Retinal pigment epithelial cell (primary cell): ENCODE measurements around the gene CHKA.

Source experiments
- DNase-seq: peaks from one replicate; pipeline ENCODE4 v3.0.0-alpha.2; 2010; ENCODE audit warnings: low read depth
- H3K4me3 ChIP-seq: 2 replicates; pipeline ENCODE4 v1.5.1; 2011; ENCODE audit warnings: mild to moderate bottlenecking, low read length, control low read depth, moderate library complexity
- TF ChIP-seq, protein P1 (sequence below): conservative IDR thresholded peaks from 2 replicates; pipeline ENCODE4 v1.5.1; 2011; ENCODE audit warnings: low read depth, low read length, control low read depth, inconsistent platforms

Gene CHKA

DNA sequence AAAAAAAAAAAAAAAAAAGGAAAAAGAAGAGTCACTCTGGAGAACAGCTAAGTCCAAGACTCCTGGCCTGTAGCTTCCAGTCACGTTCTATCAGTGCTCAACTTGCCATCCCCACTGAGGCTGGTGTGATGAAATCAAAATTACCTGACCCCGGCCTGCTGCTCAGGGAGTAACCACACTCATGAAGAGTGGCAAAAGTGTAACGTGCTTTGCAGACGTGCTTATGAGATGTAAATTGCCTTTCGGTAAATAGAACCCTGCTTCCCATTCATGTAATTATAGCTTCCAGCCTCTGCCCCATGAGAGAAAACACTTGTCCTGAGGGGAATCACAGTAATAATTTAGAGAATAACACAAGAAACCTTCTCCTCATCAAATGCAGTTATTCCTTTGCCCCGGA lies 28.2 kb upstream of the CHKA start:
- TF ChIP-seq, protein P1, sequence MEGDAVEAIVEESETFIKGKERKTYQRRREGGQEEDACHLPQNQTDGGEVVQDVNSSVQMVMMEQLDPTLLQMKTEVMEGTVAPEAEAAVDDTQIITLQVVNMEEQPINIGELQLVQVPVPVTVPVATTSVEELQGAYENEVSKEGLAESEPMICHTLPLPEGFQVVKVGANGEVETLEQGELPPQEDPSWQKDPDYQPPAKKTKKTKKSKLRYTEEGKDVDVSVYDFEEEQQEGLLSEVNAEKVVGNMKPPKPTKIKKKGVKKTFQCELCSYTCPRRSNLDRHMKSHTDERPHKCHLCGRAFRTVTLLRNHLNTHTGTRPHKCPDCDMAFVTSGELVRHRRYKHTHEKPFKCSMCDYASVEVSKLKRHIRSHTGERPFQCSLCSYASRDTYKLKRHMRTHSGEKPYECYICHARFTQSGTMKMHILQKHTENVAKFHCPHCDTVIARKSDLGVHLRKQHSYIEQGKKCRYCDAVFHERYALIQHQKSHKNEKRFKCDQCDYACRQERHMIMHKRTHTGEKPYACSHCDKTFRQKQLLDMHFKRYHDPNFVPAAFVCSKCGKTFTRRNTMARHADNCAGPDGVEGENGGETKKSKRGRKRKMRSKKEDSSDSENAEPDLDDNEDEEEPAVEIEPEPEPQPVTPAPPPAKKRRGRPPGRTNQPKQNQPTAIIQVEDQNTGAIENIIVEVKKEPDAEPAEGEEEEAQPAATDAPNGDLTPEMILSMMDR, result no peak
- H3K4me3 ChIP-seq, result no peak overlapping the region
- DNase-seq, result no peak

DNA sequence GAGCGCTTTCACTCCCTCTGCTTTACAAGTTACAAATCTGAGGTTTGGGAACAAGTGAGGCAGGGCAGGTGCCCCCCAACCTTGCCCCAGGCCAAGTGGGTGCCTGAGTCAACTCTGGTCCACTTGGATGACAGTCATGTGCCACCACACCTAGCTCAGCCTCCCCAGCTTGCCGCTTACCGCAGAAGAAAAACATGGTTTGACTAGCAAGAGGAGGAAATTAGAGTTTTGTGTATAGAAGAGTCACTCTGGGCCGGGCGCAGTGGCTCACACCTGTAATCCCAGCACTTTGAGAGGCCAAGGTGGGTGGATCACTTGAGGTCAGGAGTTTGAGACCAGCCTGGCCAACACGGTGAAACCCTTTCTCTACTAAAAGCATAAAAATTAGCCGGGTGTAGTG lies 27.7 kb upstream of the CHKA start:
- TF ChIP-seq, protein P1, result no peak
- H3K4me3 ChIP-seq, result no peak overlapping the region
- DNase-seq, result no peak

DNA sequence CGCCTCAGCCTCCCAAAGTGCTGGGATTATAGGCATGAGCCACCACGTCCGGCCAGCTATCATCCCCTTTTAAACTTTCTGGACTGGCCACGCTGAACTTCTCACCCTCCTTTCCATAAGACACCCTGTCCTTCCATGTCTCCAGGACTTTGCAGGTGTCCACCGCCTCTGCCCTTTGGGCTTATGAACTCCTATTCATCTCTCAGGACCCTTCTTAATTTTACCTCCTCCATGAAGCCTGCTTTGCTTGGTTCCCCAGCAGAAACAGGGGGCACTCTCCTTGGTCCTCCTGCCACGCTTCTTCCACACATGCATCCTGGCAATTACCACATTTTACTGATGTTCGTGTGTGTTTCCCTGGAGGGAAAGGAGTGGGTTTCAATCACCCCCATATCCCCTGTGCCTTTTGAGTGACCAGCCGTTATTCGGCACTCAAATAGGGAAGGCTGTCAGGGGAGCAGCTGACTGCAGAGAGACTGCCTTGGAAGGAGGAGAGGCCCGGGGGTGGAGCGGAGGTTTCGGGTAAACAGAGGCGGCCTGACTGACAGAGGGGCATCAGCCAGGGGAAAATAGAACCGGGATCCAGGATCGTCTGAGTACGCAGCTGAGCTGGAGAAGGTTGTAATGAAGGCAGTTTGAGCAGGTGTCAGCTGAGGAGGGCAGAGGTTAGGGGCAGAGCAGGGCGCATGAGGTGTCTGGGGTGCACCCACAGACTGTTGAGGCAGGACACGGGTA lies 27.1 kb upstream of the CHKA start:
- no peak overlapping the region for H3K4me3 ChIP-seq
- no peak for DNase-seq
- TF ChIP-seq, protein P1, result no peak

DNA sequence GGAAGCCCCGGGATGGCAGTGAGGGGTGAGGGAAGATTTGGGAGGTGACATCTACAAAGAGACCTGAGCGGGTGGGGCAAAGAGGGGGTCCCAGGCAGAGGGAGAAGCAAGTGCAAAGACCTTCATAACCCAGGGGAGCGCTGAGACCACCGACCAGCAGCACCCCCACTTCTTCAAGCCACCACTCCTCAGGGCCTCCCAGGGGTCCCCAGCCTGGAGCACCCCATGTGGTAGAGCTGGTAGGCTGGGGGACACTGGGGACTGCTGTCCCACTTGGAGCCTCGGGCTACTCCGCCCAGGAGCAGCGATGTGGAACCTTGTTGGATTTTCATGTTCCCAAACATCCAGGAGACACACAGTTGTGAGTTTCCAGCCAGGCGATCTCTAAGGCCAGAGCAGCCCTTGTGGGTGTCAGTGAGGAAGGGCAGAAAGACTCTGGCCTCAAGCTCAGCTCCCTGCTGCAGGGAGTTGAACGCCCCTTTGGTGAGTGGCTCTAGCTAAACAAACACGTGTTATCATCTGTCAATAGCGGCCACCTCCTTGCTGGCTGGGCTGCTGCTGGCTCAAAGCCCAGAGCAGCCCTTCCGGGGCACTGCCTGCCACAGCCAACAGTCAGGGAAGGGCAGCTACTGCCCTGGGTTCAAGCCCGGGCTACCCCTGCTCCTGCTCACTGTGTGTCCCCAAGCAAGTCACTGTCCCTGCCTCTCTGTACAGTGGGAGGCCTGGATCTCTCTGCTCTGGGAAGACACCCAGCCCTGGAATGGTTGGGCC lies 25.7 kb upstream of the CHKA start:
- TF ChIP-seq, protein P1, result no peak
- no peak for DNase-seq
- H3K4me3 ChIP-seq, result no peak overlapping the region

DNA sequence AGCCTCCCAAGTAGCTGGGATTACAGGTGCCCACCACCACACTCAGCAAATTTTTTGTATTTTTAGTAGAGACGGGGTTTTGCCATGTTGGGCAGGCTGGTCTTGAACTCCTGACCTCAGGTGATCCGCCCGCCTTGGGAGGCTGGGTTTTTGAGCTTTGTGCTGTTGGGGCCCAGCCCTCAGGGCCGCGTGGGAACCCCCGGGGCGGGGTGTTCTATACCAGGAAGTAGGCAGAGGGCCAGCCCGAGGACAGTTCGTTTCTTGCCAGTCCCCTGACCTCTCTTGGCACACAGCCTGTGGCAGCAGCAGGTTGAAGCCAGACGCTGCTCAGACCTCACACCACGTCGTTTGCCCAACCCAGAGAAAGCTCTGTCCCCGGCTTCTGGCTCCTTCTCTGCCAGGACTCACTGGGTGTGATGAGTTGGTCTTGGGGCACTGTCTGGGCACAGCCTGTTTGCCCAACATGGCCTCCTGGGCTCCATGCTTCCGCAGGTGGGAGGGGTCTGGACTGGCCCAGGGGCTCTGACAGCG lies 24.9 kb upstream of the CHKA start:
- TF ChIP-seq, protein P1, result no peak
- DNase-seq, result no peak
- H3K4me3 ChIP-seq, result no peak overlapping the region

DNA sequence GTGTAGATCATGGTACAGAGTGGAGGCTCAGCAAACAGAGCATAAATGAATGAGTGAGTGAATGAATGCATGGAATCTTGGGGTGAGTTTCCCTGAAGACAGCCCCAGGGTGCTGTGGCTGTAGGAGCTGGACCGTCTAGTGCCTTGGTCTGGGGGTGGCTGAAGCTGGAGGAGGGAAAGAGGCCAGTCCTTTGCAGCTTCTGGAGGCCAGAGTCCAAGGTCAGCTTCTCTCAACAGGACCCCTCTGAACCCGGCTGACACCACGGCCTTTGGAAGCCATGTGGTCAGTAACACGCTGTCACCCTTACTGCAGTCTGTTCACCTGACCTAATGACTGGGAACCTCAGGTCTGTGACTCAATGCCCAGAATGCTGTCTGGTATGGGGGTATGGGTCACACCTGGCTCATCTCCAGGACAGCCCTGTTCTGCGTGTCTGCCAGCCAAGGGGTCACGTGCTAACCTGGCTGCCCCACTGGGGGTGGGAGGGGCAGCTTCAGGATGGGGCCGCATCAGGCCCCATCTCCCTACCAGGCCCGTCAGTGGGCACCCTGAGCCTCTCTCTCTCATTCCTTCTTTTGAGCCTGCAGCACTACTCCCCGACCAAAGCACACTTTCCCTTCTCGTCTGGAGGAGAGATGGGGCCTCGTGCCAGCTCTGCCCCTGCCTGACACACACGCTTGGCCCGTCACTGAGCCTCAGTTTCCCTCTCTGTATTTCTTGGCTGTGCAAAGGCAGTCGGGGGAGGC lies 24.1 kb upstream of the CHKA start:
- TF ChIP-seq, protein P1, result no peak
- DNase-seq, result no peak
- no peak overlapping the region for H3K4me3 ChIP-seq
